OCI-LY3 (cell line): ENCODE data around the gene TIMM10B.

ENCODE experiments used
- H2AFZ ChIP-seq: fragments of 200-600, 300-600 bp; shearing (Covaris generic); 2 replicates; pipeline ENCODE4 v1.6.0; 2014; ENCODE audit warnings: antibody characterized with exemption, low read depth, low read length
- H3K27ac ChIP-seq: fragments of 200-600, 300-600 bp; sonication (generic); 2 replicates; pipeline ENCODE4 v1.5.1; 2014; ENCODE audit warnings: mild to moderate bottlenecking, low read length, moderate library complexity, mixed read lengths
- H3K27me3 ChIP-seq: fragments of 200-600, 300-600 bp; sonication (generic); 2 replicates; pipeline ENCODE4 v1.6.1; 2014; ENCODE audit warnings: low read depth, low read length, mixed read lengths
- H3K36me3 ChIP-seq: fragments of 200-600, 300-600 bp; sonication (generic); replicated peaks from 2 replicates; pipeline ENCODE3; 2014; ENCODE audit warnings: low read depth, low read length, mixed read lengths
- H3K4me1 ChIP-seq: fragments of 300-600, 200-600 bp; sonication (generic); 2 replicates; pipeline ENCODE4 v1.6.1; 2014; ENCODE audit warnings: low read length, mixed read lengths
- H3K4me2 ChIP-seq: fragments of 200-600, 300-600 bp; sonication (generic); 2 replicates; pipeline ENCODE4 v1.6.1; 2014; ENCODE audit warnings: low read length, mixed read lengths
- H3K4me3 ChIP-seq: fragments of 300-600, 200-600 bp; sonication (generic); 2 replicates; pipeline ENCODE4 v1.5.1; 2014; ENCODE audit warnings: antibody characterized with exemption, mild to moderate bottlenecking, low read length, moderate library complexity
- H3K79me2 ChIP-seq: fragments of 300-600, 200-600 bp; shearing (Covaris generic); 2 replicates; pipeline ENCODE4 v1.6.1; 2014; ENCODE audit warnings: mild to moderate bottlenecking, low read length, mixed read lengths
- H3K9ac ChIP-seq: fragments of 300-600, 200-600 bp; shearing (Covaris generic); 2 replicates; pipeline ENCODE4 v1.6.0; 2014; ENCODE audit warnings: mild to moderate bottlenecking, low read length, moderate library complexity
- H3K9me3 ChIP-seq: fragments of 200-600, 300-600 bp; shearing (Covaris generic); 2 replicates; pipeline ENCODE4 v1.6.1; 2014; ENCODE audit warnings: low read length, mixed read lengths; ENCODE audit not compliant: insufficient read depth
- H4K20me1 ChIP-seq: fragments of 200-600, 300-600 bp; sonication (generic); 2 replicates; pipeline ENCODE4 v1.6.1; 2016; ENCODE audit warnings: low read length, mixed read lengths; ENCODE audit not compliant: insufficient read depth
- EZH2phosphoT487 ChIP-seq: fragments of 200-600 bp; shearing (Covaris generic); IDR thresholded peaks from 2 replicates; pipeline ENCODE4 v1.6.1; 2018; ENCODE audit warnings: antibody characterized with exemption, mixed run types, low read depth
- TF ChIP-seq, protein P1 (sequence below): fragments of 200-600, 300-600 bp; sonication (generic); IDR thresholded peaks from 2 replicates; pipeline ENCODE4 v1.5.1; 2014; ENCODE audit warnings: antibody characterized with exemption, low read length, low read depth

Gene TIMM10B

DNA sequence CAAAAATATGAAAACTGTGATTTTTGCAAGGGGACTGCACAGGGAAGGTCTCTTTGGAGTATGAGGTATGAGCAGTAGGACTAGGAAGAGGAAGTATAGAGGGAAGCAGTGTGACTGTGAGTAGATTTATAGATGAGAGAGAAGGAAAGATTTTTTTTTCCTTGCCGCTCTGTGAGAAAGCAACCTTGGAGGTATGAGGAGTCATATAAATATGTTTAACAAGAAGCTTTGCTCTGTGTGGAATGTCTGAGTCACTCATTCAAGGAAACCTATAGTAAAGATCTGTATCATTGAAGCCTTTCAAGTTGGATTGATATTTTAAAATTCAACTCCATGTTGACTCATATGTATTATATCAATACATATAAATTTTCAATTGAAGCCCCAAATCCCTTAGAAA lies 42.0 kb downstream of the TIMM10B start:
- no peaks in the 10 kb centered on the region for H3K27me3 ChIP-seq
- H2AFZ ChIP-seq: no peak overlapping the region
- H3K9me3 ChIP-seq: no peaks in the 10 kb centered on the region
- no peak overlapping the region for H3K9ac ChIP-seq
- H3K27ac ChIP-seq: no peak overlapping the region
- no peak overlapping the region for H3K4me2 ChIP-seq
- TF ChIP-seq, protein P1, sequence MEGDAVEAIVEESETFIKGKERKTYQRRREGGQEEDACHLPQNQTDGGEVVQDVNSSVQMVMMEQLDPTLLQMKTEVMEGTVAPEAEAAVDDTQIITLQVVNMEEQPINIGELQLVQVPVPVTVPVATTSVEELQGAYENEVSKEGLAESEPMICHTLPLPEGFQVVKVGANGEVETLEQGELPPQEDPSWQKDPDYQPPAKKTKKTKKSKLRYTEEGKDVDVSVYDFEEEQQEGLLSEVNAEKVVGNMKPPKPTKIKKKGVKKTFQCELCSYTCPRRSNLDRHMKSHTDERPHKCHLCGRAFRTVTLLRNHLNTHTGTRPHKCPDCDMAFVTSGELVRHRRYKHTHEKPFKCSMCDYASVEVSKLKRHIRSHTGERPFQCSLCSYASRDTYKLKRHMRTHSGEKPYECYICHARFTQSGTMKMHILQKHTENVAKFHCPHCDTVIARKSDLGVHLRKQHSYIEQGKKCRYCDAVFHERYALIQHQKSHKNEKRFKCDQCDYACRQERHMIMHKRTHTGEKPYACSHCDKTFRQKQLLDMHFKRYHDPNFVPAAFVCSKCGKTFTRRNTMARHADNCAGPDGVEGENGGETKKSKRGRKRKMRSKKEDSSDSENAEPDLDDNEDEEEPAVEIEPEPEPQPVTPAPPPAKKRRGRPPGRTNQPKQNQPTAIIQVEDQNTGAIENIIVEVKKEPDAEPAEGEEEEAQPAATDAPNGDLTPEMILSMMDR: no peak
- TF ChIP-seq EZH2phosphoT487: no peak
- H4K20me1 ChIP-seq: no peaks in the 10 kb centered on the region
- H3K4me3 ChIP-seq: no peak overlapping the region
- peaks cover 16% of the 10 kb centered on the region for H3K36me3 ChIP-seq
- no peaks in the 10 kb centered on the region for H3K79me2 ChIP-seq
- peaks cover 6% of the 10 kb centered on the region; the same call in 1 of the 2 replicates for H3K4me1 ChIP-seq

DNA sequence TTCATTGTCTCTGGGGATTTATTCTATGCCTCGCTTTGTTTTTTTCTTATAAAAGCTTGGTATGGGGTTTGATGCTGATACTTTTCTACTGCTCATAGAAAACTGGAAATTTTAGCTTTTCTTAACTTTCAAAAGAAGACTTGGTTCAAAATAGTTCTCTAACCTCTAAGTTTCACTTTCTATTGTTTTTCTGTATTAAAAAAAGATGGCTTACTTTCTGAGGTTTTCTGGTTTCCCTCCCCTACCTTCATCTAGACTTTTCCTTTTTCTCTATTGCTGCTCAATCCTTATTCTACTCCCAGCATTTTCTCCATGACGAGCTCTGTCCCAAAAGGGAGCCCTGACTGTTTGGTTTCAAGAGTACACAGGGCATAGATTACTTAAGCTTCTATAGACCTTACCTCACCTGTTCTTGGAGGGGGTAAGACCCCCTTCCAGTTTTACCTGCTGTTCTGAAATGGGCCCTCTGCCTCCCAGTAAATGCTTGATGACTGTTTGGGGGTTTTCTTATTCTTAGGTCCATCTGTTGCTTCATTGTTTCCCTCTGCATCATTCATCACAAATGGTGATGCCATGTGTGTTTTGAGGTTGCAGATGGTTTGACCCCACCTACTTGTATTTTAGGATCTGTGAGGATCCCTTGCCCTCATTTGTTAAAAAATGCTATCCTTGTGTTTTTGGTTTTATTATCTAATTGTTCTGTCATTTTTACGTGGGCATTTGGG lies 45.3 kb downstream of the TIMM10B start:
- Histone ChIP-seq H3K9me3 (no peaks in the 10 kb centered on the region), H3K4me1 (peaks cover 11% of the 10 kb centered on the region), H3K79me2 (no peaks in the 10 kb centered on the region), H3K27ac (no peak overlapping the region), H3K4me3 (no peak overlapping the region), H3K27me3 (no peaks in the 10 kb centered on the region), H4K20me1 (no peaks in the 10 kb centered on the region), H3K9ac (no peak overlapping the region), H3K4me2 (peak overlapping the region; percentile 23; the same call in 1 of the 2 replicates), H2AFZ (no peak overlapping the region), H3K36me3 (peaks cover 5% of the 10 kb centered on the region)
- TF ChIP-seq, protein P1: no peak
- no peak for TF ChIP-seq EZH2phosphoT487

DNA sequence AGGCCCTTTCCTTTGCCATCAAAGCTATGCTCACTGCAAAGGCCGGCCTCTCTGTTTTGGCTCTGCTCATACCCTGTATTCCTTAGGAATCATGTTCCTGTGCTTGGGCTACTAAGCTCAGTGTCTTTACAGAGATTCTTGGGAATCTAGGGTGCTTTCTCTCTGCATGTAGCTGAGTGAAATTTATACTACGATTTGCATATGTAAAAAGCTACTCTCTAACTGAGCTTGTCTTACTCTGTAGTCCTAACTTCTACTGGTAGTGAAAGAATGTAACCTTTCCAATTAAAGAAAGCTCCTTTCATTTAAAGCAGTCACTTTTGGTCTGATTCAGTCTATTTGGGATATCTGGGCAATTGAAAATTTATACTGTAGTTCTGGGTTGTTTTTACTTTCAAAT lies 48.0 kb downstream of the TIMM10B start:
- peaks cover 4% of the 10 kb centered on the region for H3K36me3 ChIP-seq
- no peaks in the 10 kb centered on the region for H3K79me2 ChIP-seq
- no peaks in the 10 kb centered on the region for H4K20me1 ChIP-seq
- H2AFZ ChIP-seq: no peak overlapping the region
- no peaks in the 10 kb centered on the region for H3K27me3 ChIP-seq
- no peak overlapping the region for H3K4me2 ChIP-seq
- no peak for TF ChIP-seq EZH2phosphoT487
- TF ChIP-seq, protein P1: no peak
- no peaks in the 10 kb centered on the region for H3K9me3 ChIP-seq
- no peak overlapping the region for H3K27ac ChIP-seq
- no peak overlapping the region for H3K4me3 ChIP-seq
- H3K9ac ChIP-seq: no peak overlapping the region
- peaks cover 11% of the 10 kb centered on the region for H3K4me1 ChIP-seq

DNA sequence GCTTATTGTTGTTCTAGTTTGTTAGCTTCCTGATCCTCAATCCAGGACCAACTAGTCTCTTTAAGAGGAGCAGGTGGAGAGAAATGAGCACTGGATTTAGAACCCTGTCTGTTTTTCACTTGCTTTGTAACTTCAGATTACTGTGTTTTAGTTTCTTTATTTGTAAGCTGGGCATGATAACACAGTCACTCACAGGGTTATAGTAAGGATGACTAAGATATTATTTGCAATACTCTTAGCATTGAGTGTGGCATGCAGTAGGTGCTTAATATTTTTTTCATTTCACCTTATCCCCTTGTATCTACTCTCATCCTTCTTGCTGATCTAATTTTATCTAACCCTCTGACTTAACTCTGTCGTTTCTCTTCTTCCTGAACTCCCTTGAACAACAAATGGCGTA lies 49.5 kb downstream of the TIMM10B start:
- no peak for TF ChIP-seq EZH2phosphoT487
- TF ChIP-seq, protein P1: no peak
- Histone ChIP-seq H3K36me3 (peaks cover 4% of the 10 kb centered on the region), H3K27ac (no peak overlapping the region), H3K79me2 (no peaks in the 10 kb centered on the region), H3K4me2 (no peak overlapping the region), H3K27me3 (no peaks in the 10 kb centered on the region), H3K4me1 (peaks cover 11% of the 10 kb centered on the region), H3K4me3 (no peak overlapping the region), H4K20me1 (no peaks in the 10 kb centered on the region), H2AFZ (no peak overlapping the region), H3K9ac (no peak overlapping the region), H3K9me3 (no peaks in the 10 kb centered on the region)
